IPS-18a (cell line): ENCODE measurements around the gene ZNF513.

ENCODE experiments used
- H3K27ac ChIP-seq: one replicate; pipeline ENCODE4 v1.5.1; 2013; ENCODE audit warnings: low read length
- H3K27me3 ChIP-seq: one replicate; pipeline ENCODE4 v1.6.1; 2013; ENCODE audit warnings: mild to moderate bottlenecking, low read length; ENCODE audit not compliant: control insufficient read depth, insufficient read depth
- H3K36me3 ChIP-seq: one replicate; pipeline ENCODE4 v1.6.1; 2013; ENCODE audit warnings: low read depth, low read length; ENCODE audit not compliant: control insufficient read depth
- H3K4me1 ChIP-seq: one replicate; pipeline ENCODE4 v1.6.1; 2013; ENCODE audit warnings: low read depth, low read length; ENCODE audit not compliant: control insufficient read depth
- H3K4me3 ChIP-seq: one replicate; pipeline ENCODE4 v1.5.1; 2013; ENCODE audit warnings: low read length
- H3K9ac ChIP-seq: one replicate; pipeline ENCODE4 v1.6.1; 2013; ENCODE audit warnings: mild to moderate bottlenecking, low read length, moderate library complexity
- H3K9me3 ChIP-seq: one replicate; pipeline ENCODE4 v1.6.1; 2013; ENCODE audit warnings: low read depth, low read length; ENCODE audit not compliant: control insufficient read depth

ZNF513 gene

DNA sequence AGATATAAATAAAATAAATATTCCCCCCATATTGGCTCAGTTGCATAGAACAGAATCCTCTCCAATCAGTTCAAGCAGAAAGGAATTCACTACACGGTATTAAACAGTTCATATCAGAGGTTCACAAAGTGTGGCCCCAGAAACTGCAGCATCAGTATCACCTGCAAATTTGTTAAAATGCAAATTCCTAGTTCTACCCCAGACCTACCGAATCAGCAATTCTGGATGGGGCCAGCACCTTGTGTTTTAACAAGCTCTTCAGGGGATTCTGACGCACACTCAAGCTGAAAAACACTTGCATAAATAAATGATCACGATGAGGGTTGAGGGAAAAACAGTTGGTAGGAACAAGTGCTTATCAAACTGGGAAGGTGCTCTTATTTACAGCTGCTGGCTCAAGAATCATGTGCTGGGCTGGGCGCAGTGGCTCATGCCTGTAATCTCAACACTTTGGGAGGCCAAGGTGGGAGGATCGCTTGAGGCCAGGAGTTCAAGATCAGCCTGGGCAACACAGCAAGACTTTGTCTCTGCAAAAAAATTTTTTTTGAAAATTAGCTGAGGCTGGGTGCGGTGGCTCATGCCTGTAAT lies 30.3 kb downstream of the ZNF513 start:
- peaks cover 5% of the 10 kb centered on the region for H3K4me1 ChIP-seq
- H3K27ac ChIP-seq: no peak overlapping the region
- no peak overlapping the region for H3K9ac ChIP-seq
- H3K4me3 ChIP-seq: no peak overlapping the region
- no peaks in the 10 kb centered on the region for H3K27me3 ChIP-seq
- H3K9me3 ChIP-seq: no peaks in the 10 kb centered on the region
- H3K36me3 ChIP-seq: peaks cover 6% of the 10 kb centered on the region

- no peaks in the 10 kb centered on the region for H3K4me1 ChIP-seq
- no peak overlapping the region for H3K27ac ChIP-seq
- H3K36me3 ChIP-seq: peaks cover 14% of the 10 kb centered on the region
- no peaks in the 10 kb centered on the region for H3K27me3 ChIP-seq
- no peak overlapping the region for H3K9ac ChIP-seq
- H3K9me3 ChIP-seq: no peaks in the 10 kb centered on the region
- H3K4me3 ChIP-seq: no peak overlapping the region
These were observed 32.9 kb downstream of the ZNF513 start for GRCh38 chr2:27347641-27348040.

- no peaks in the 10 kb centered on the region for H3K27me3 ChIP-seq
- no peak overlapping the region for H3K4me3 ChIP-seq
- H3K9ac ChIP-seq: no peak overlapping the region
- H3K36me3 ChIP-seq: peaks cover 71% of the 10 kb centered on the region
- H3K9me3 ChIP-seq: no peaks in the 10 kb centered on the region
- no peaks in the 10 kb centered on the region for H3K4me1 ChIP-seq
- H3K27ac ChIP-seq: no peak overlapping the region
These were observed 44.4 kb downstream of the ZNF513 start for GRCh38 chr2:27336173-27336572.

DNA sequence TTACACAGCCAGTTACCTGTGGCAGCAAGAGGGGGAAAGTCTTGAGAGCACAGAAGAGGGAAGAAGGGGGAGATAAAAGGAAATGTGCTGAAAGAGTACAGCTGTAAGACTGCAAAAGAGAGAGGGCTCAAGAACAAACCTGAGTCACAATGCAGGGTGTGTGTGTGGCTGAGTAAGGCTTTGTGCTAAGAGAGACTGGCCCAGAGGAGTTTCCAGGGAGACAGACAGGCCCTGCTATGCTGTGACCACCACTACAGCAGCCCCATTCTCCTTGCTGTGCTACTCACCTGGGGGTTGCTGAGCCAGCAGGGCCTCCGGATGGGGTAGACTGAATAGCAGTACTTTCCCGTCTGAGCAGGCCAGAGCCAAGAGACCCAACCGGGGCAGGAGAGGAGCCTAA lies 45.2 kb downstream of the ZNF513 start:
- H3K27me3 ChIP-seq: no peaks in the 10 kb centered on the region
- no peaks in the 10 kb centered on the region for H3K9me3 ChIP-seq
- H3K4me3 ChIP-seq: no peak overlapping the region
- no peak overlapping the region for H3K9ac ChIP-seq
- H3K4me1 ChIP-seq: no peaks in the 10 kb centered on the region
- H3K27ac ChIP-seq: no peak overlapping the region
- H3K36me3 ChIP-seq: peaks cover 75% of the 10 kb centered on the region
